Activated CD8-positive, alpha-beta memory T cell treated with anti-CD3 and anti-CD28 coated beads, Interleukin-2, amount 50 U/mL, for 4 hours (primary cell): ENCODE measurements around the gene PPM1H.

ENCODE experiments used
- DNase-seq: peaks from one replicate; pipeline ENCODE4 v3.0.0-alpha.2; 2020

The PPM1H gene

GRCh38 chr12:62725781-62726180, 209.2 kb downstream of the PPM1H start:
- DNase-seq: no peak

- no peak for DNase-seq
These were observed 210.0 kb downstream of the PPM1H start for GRCh38 chr12:62724947-62725451.

GRCh38 chr12:62724285-62724684, 210.7 kb downstream of the PPM1H start:
- DNase-seq: no peak

GRCh38 chr12:62722971-62723680, 211.8 kb downstream of the PPM1H start:
- DNase-seq: no peak

GRCh38 chr12:62720661-62721330, 214.2 kb downstream of the PPM1H start:
- DNase-seq: no peak

- no peak for DNase-seq
These were observed 214.9 kb downstream of the PPM1H start for GRCh38 chr12:62720025-62720424.

GRCh38 chr12:62718762-62719426, 216.1 kb downstream of the PPM1H start:
- no peak for DNase-seq

GRCh38 chr12:62717643-62718042, 217.3 kb downstream of the PPM1H start:
- DNase-seq: no peak

GRCh38 chr12:62716866-62717525, 218.0 kb downstream of the PPM1H start:
- DNase-seq: no peak

GRCh38 chr12:62716037-62716436, 218.9 kb downstream of the PPM1H start:
- DNase-seq: no peak

- DNase-seq: no peak
These were observed 219.9 kb downstream of the PPM1H start for GRCh38 chr12:62714774-62715721.

GRCh38 chr12:62714181-62714773, 220.7 kb downstream of the PPM1H start:
- no peak for DNase-seq

- no peak for DNase-seq
These were observed 221.2 kb downstream of the PPM1H start for GRCh38 chr12:62713723-62714122.

- DNase-seq: no peak
These were observed 222.0 kb downstream of the PPM1H start for GRCh38 chr12:62712681-62713573.

- no peak for DNase-seq
These were observed 223.2 kb downstream of the PPM1H start for GRCh38 chr12:62711631-62712241.

- no peak for DNase-seq
These were observed 225.6 kb downstream of the PPM1H start for GRCh38 chr12:62709311-62709710.

- DNase-seq: no peak
These were observed 227.0 kb downstream of the PPM1H start for GRCh38 chr12:62707939-62708338.

- DNase-seq: no peak
These were observed 229.1 kb downstream of the PPM1H start for GRCh38 chr12:62705846-62706245.

- no peak for DNase-seq
These were observed 232.0 kb downstream of the PPM1H start for GRCh38 chr12:62703011-62703380.

GRCh38 chr12:62701492-62701891, 233.5 kb downstream of the PPM1H start:
- no peak for DNase-seq
